CD4-positive, alpha-beta T cell (primary cell): ENCODE results near the gene ESYT1. TPM values are rescaled to one million over a fixed set of nuclear protein-coding genes. Genes with fewer than 3 reads are reported as not detected.

Source experiments
- ATAC-seq: fragments of 200-7000 bp; cut with Tn5 transposase; one replicate; pipeline ENCODE4 v1.10.0; 2022; ENCODE audit warnings: mild to moderate bottlenecking; ENCODE audit not compliant: poor library complexity
- CTCF ChIA-PET: fragments of 350-600 bp; sonication (Branson Sonifier 250); formaldehyde crosslinking; loops from one replicate; lab custom pipeline; 2021; ENCODE audit warnings: antibody characterized with exemption, inconsistent platforms; lab: Charles Lee
- POLR2A ChIA-PET: fragments of 350-600 bp; sonication (Branson Sonifier 250); formaldehyde crosslinking; loops from one replicate; lab custom pipeline; 2021; ENCODE audit warnings: antibody characterized with exemption, inconsistent platforms; lab: Charles Lee
- DNase-seq, 14 experiments: peaks; one replicate each; pipeline ENCODE4 v3.0.0-alpha.2; 2013 to 2020; ENCODE audit warnings: mixed read lengths in 2 of 14
- H3K27ac ChIP-seq, 2 donors: one replicate each; pipeline versions ENCODE4 v1.5.1 to v1.7.0; 2013; ENCODE audit warnings: low read length in 2 of 2, low read depth in 1 of 2, mild to moderate bottlenecking in 1 of 2
- H3K27me3 ChIP-seq, 2 experiments: 1 replicate in 1 of 2; 2 replicates in 1 of 2; pipeline versions ENCODE4 v1.6.1 to v1.7.0; 2013; ENCODE audit warnings: low read length in 2 of 2, control low read depth in 1 of 2, mild to moderate bottlenecking in 1 of 2, moderate library complexity in 1 of 2; ENCODE audit not compliant: insufficient read depth in 2 of 2, control insufficient read depth in 1 of 2
- H3K36me3 ChIP-seq: one replicate; pipeline ENCODE4 v1.6.1; 2013; ENCODE audit warnings: low read length, control low read depth; ENCODE audit not compliant: insufficient read depth
- H3K4me1 ChIP-seq: one replicate; pipeline ENCODE4 v1.6.1; 2013; ENCODE audit warnings: low read length, control low read depth; ENCODE audit not compliant: insufficient read depth
- H3K4me3 ChIP-seq: one replicate; pipeline ENCODE4 v1.5.1; 2013; ENCODE audit warnings: mild to moderate bottlenecking, low read length, moderate library complexity
- H3K9me3 ChIP-seq, 2 experiments: 1 replicate in 1 of 2; 2 replicates in 1 of 2; pipeline versions ENCODE4 v1.6.1 to v1.7.0; 2013; ENCODE audit warnings: low read length in 2 of 2, mild to moderate bottlenecking in 2 of 2, control low read depth in 1 of 2, moderate library complexity in 1 of 2; ENCODE audit not compliant: control insufficient read depth in 1 of 2, insufficient read depth in 1 of 2
- H3K27ac Mint-ChIP-seq: one replicate; pipeline ENCODE4 v1.8.0; 2020; ENCODE audit warnings: mixed read lengths
- H3K27me3 Mint-ChIP-seq: one replicate; pipeline ENCODE4 v1.8.0; 2021; ENCODE audit warnings: mixed read lengths
- H3K36me3 Mint-ChIP-seq: one replicate; pipeline ENCODE4 v1.8.0; 2021; ENCODE audit warnings: low read depth, mixed read lengths
- H3K4me1 Mint-ChIP-seq: one replicate; pipeline ENCODE4 v1.8.0; 2021; ENCODE audit warnings: low read depth, mixed read lengths
- H3K4me3 Mint-ChIP-seq: one replicate; pipeline ENCODE4 v1.8.0; 2020; ENCODE audit warnings: mild to moderate bottlenecking, mixed read lengths
- H3K9me3 Mint-ChIP-seq: one replicate; pipeline ENCODE4 v1.8.0; 2020; ENCODE audit warnings: mixed read lengths
- intact Hi-C, 2 experiments: fragments of 100-400 bp; cut with DNase I in 1 of 2; cut with micrococcal nuclease in 1 of 2; formaldehyde crosslinking; loops; one replicate each; pipeline versions ENCODE4 v1.15.1 to v1.9.0; 2023 to 2025; cut with DNase I, micrococcal nuclease
- total RNA-seq, 174 experiments: library from RNA in 2 of 174; stranded (reverse) in 2 of 174; gene quantifications; one replicate each; pipeline ENCODE4 v1.2.3 and lab custom pipeline; 2021 to 2026
- TF ChIP-seq, protein P1 (sequence below): fragments of 200-600 bp; IDR thresholded peaks from one replicate; pipeline ENCODE4 v1.8.0; 2022; ENCODE audit warnings: antibody characterized with exemption, mild to moderate bottlenecking

The ESYT1 gene
- total RNA-seq, 2 experiments from 2014 or later: 88.5 to 90.3 TPM

DNA sequence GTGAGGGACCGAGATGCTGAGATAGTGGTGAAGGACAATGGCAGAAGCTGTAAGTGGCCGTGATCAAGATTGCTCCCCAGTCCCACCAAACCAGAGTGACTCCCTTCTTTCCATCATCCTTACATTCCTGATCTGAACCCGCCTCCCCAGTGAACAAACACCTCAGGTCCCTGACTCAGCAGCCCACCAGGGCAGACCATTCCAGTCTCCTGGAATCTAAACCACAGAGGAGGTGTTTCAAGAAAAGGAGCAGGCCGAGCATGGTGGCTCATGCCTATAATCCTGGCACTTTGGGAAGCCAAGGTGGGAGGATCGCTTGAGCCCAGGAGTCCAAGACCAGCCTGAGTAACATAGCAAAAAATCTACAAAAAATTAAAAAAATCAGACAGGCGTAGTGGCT lies 41.5 kb upstream of the ESYT1 start:
- Histone ChIP-seq H3K27ac (no peak overlapping the region), H3K4me1 (no peaks in the 10 kb centered on the region), H3K27me3 (peaks cover 4 to 13% of the 10 kb centered on the region in 2 experiments), H3K36me3 (no peaks in the 10 kb centered on the region), H3K9me3 (no peaks in the 10 kb centered on the region), H3K4me3 (no peak overlapping the region)
- POLR2A ChIA-PET: interaction anchor here (0.8 kb wide), 1 partner anchor 31 kb away, joined by 3 read pairs; no protein-coding TSS in a partner anchor
- Mint-ChIP-seq H3K9me3 (no peaks in the 10 kb centered on the region), H3K36me3 (no peaks in the 10 kb centered on the region), H3K27me3 (peaks cover 9% of the 10 kb centered on the region), H3K4me1 (no peaks in the 10 kb centered on the region), H3K27ac (no peak overlapping the region), H3K4me3 (no peak overlapping the region)
- intact Hi-C loops: no loop called here
- DNase-seq (no peak), ATAC-seq (no peak)
- TF ChIP-seq, protein P1, sequence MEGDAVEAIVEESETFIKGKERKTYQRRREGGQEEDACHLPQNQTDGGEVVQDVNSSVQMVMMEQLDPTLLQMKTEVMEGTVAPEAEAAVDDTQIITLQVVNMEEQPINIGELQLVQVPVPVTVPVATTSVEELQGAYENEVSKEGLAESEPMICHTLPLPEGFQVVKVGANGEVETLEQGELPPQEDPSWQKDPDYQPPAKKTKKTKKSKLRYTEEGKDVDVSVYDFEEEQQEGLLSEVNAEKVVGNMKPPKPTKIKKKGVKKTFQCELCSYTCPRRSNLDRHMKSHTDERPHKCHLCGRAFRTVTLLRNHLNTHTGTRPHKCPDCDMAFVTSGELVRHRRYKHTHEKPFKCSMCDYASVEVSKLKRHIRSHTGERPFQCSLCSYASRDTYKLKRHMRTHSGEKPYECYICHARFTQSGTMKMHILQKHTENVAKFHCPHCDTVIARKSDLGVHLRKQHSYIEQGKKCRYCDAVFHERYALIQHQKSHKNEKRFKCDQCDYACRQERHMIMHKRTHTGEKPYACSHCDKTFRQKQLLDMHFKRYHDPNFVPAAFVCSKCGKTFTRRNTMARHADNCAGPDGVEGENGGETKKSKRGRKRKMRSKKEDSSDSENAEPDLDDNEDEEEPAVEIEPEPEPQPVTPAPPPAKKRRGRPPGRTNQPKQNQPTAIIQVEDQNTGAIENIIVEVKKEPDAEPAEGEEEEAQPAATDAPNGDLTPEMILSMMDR: no peak
- CTCF ChIA-PET: no interaction called here

DNA sequence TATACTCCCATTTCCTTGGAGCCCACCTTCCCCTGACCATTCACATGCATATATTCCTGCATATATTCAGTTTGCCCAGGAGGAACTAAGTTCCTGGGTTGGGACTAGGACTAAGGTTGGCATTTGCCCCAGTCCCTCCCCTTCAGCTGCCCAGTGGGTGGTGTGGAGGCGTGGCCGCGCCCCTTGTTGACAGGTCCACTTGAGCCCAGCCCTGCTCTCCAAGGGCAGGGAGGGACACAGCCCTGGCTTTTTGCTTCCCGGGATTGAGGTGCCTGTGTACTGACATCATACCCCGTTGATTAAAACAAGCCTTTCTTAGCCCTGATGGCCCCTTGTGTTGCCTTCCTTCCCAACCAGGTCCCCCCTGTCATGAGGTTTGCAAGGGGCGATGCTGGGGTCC lies 40.8 kb upstream of the ESYT1 start:
- POLR2A ChIA-PET: no interaction called here
- DNase-seq (no peak), ATAC-seq (no peak)
- Mint-ChIP-seq H3K4me3 (no peak overlapping the region), H3K36me3 (no peaks in the 10 kb centered on the region), H3K27ac (no peak overlapping the region), H3K4me1 (no peaks in the 10 kb centered on the region), H3K9me3 (no peaks in the 10 kb centered on the region), H3K27me3 (peaks cover 5% of the 10 kb centered on the region)
- no peaks in the 10 kb centered on the region for H3K9me3 ChIP-seq
- H3K4me3 ChIP-seq: no peak overlapping the region
- no peaks in the 10 kb centered on the region for H3K4me1 ChIP-seq
- peaks cover 4 to 9% of the 10 kb centered on the region in 2 experiments for H3K27me3 ChIP-seq
- CTCF ChIA-PET: no interaction called here
- no peaks in the 10 kb centered on the region for H3K36me3 ChIP-seq
- intact Hi-C loops: no loop called here
- no peak overlapping the region for H3K27ac ChIP-seq
- TF ChIP-seq, protein P1: no peak

DNA sequence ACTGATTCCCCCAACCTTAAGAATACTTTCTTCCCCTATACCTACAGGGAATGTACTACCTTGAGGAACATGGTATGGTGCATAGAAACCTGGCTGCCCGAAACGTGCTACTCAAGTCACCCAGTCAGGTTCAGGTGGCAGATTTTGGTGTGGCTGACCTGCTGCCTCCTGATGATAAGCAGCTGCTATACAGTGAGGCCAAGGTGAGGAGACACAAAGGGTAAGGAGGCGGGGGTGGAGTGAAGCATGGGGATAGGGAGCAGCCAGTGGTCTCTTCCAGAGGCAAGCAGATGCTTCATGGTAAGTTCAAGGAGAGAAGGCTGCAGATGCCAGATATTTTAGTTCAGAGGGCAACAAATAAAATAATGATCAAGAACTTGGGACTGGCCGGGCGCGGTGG lies 30.3 kb upstream of the ESYT1 start:
- TF ChIP-seq, protein P1: no peak
- no peak overlapping the region for H3K4me3 ChIP-seq
- Mint-ChIP-seq H3K9me3 (no peaks in the 10 kb centered on the region), H3K4me3 (no peak overlapping the region), H3K4me1 (peaks cover 26% of the 10 kb centered on the region), H3K36me3 (no peaks in the 10 kb centered on the region), H3K27ac (no peak overlapping the region), H3K27me3 (no peaks in the 10 kb centered on the region)
- POLR2A ChIA-PET: no interaction called here
- H3K27ac ChIP-seq: no peak overlapping the region
- no peaks in the 10 kb centered on the region for H3K9me3 ChIP-seq
- CTCF ChIA-PET: no interaction called here
- H3K4me1 ChIP-seq: peaks cover 17% of the 10 kb centered on the region
- intact Hi-C loops: no loop called here
- DNase-seq: no peak
- H3K36me3 ChIP-seq: no peaks in the 10 kb centered on the region
- H3K27me3 ChIP-seq: no peaks in the 10 kb centered on the region
- ATAC-seq: no peak
